K562 (cell line): Measurements from ENCODE around the gene RXFP1. TPM values are rescaled to one million over a fixed set of nuclear protein-coding genes. Genes with fewer than 3 reads are reported as not detected.

Experiments used
- ATAC-seq: fragments of 200-7000 bp; cut with Tn5 transposase; 3 replicates; pipeline ENCODE4 v1.9.1; 2020; ENCODE audit warnings: moderate library complexity
- BruUV-seq: library from RNA; stranded (reverse); fragments of 400-500 nt; replicated peaks from 2 replicates; lab custom pipeline; 2021; lab: Mats Ljungman, UMichigan
- CTCF ChIA-PET: fragments of 300-600 bp; formaldehyde crosslinking; extraction: SDS; loops from one replicate; lab custom pipeline; 2021; ENCODE audit warnings: low intra/inter-chr PET ratio; lab: Yijun Ruan, JAX
- POLR2A ChIA-PET: fragments of 300-600, 350-650 bp; sonication (Branson Sonifier 250); formaldehyde crosslinking; extraction: SDS; loops from one replicate; lab custom pipeline; 2021; ENCODE audit warnings: antibody characterized with exemption, inconsistent platforms; lab: Yijun Ruan, JAX
- DNase-seq, 4 experiments: peaks; one replicate each; pipeline versions ENCODE4 v3.0.0 to v3.0.0-alpha.2; 2011 to 2018; ENCODE audit warnings: low spot score in 3 of 4, mixed read lengths in 3 of 4; ENCODE audit errors: extremely low read depth in 1 of 4
- FAIRE-seq: peaks from 2 replicates; lab custom pipeline; 2011; peaks lifted over from hg19 to GRCh38; lab: Jason Lieb, UNC
- H2AFZ ChIP-seq: 2 replicates; pipeline ENCODE4 v1.6.0; 2011; ENCODE audit warnings: low read depth, low read length, control low read depth, inconsistent platforms
- H3K27ac ChIP-seq: fragments of 200-600 bp; 3 replicates; pipeline ENCODE4 v1.8.0; 2011; ENCODE audit warnings: low read depth, mild to moderate bottlenecking, control low read depth, inconsistent platforms, low read length, moderate library complexity, mixed read lengths; ENCODE audit errors: extremely low read depth
- H3K27me3 ChIP-seq, 2 experiments: fragments of 300-600 bp in 1 of 2; 2 replicates in 1 of 2; 3 replicates in 1 of 2; pipeline versions ENCODE4 v1.6.0 to v1.8.0; 2011; ENCODE audit warnings: inconsistent platforms in 2 of 2, low read length in 2 of 2, mild to moderate bottlenecking in 1 of 2, mixed read lengths in 1 of 2, moderate library complexity in 1 of 2; ENCODE audit not compliant: control insufficient read depth in 2 of 2, insufficient read depth in 2 of 2
- H3K36me3 ChIP-seq: fragments of 300-600 bp; 3 replicates; pipeline ENCODE4 v1.8.0; 2011; ENCODE audit warnings: mild to moderate bottlenecking, low read length, inconsistent platforms; ENCODE audit not compliant: control insufficient read depth, insufficient read depth
- H3K4me1 ChIP-seq, 2 experiments: fragments of 200-600 bp in 1 of 2; replicated peaks in 1 of 2; 2 replicates in 1 of 2; 3 replicates in 1 of 2; pipeline versions ENCODE4 v1.5.1 to v1.8.0; 2011; ENCODE audit warnings: inconsistent platforms in 2 of 2, low read length in 2 of 2, mild to moderate bottlenecking in 1 of 2, mixed read lengths in 1 of 2, moderate library complexity in 1 of 2; ENCODE audit not compliant: control insufficient read depth in 2 of 2, insufficient read depth in 2 of 2
- H3K4me2 ChIP-seq: 2 replicates; pipeline ENCODE4 v1.6.1; 2011; ENCODE audit warnings: low read length, control low read depth, inconsistent platforms, mixed read lengths; ENCODE audit not compliant: insufficient read depth
- H3K4me3 ChIP-seq: fragments of 200-600 bp; sonication (generic), shearing (Covaris generic); 2 replicates; pipeline ENCODE4 v1.5.1; 2016; ENCODE audit warnings: control low read depth, inconsistent platforms
- H3K79me2 ChIP-seq: fragments of 200-600 bp; 3 replicates; pipeline ENCODE4 v1.8.0; 2011; ENCODE audit warnings: low read length, inconsistent platforms; ENCODE audit not compliant: control insufficient read depth, insufficient read depth
- H3K9ac ChIP-seq, 2 experiments: 2 replicates each; pipeline versions ENCODE4 v1.6.0 to v1.6.1; 2011; ENCODE audit warnings: low read depth in 2 of 2, low read length in 2 of 2, control low read depth in 1 of 2, inconsistent platforms in 1 of 2, mild to moderate bottlenecking in 1 of 2, mixed read lengths in 1 of 2; ENCODE audit not compliant: insufficient read depth in 1 of 2
- H3K9me1 ChIP-seq: one replicate; pipeline ENCODE4 v1.6.0; 2011; ENCODE audit warnings: inconsistent platforms, mild to moderate bottlenecking, low read length, moderate library complexity; ENCODE audit not compliant: control insufficient read depth, insufficient read depth
- H3K9me3 ChIP-seq: replicated peaks from 2 replicates; pipeline ENCODE4 v1.5.1; 2011; ENCODE audit warnings: low read depth, low read length, inconsistent platforms; ENCODE audit not compliant: control insufficient read depth, insufficient read depth
- H4K20me1 ChIP-seq: replicated peaks from 2 replicates; pipeline ENCODE4 v1.6.1; 2011; ENCODE audit warnings: low read length, inconsistent platforms, mixed read lengths; ENCODE audit not compliant: control insufficient read depth, insufficient read depth
- CEBPZ ChIP-seq: fragments of 150-350 bp; IDR thresholded peaks from 2 replicates; pipeline ENCODE4 v1.6.1; 2014; ENCODE audit warnings: low read depth, mild to moderate bottlenecking, low read length, borderline replicate concordance
- FIP1L1 ChIP-seq: fragments of 200-400 bp; formaldehyde crosslinking; IDR thresholded peaks from 2 replicates; pipeline ENCODE4 v1.6.1; 2018; ENCODE audit warnings: mild to moderate bottlenecking, low read depth, low read length; ENCODE audit not compliant: poor library complexity, severe bottlenecking
- HMBOX1 ChIP-seq: sonication (generic); IDR thresholded peaks from 2 replicates; pipeline ENCODE4 v1.6.1; 2016
- HMG20B ChIP-seq: fragments of 250-450 bp; sonication (Bioruptor Pico); IDR thresholded peaks from 2 replicates; pipeline ENCODE4 v1.5.0; 2021; ENCODE audit warnings: mild to moderate bottlenecking
- HNRNPUL1 ChIP-seq: fragments of 200-400 bp; formaldehyde crosslinking; IDR thresholded peaks from 2 replicates; pipeline ENCODE4 v1.6.1; 2017; ENCODE audit warnings: low read length
- ID3 ChIP-seq, 2 experiments: fragments of 250-450 bp in 1 of 2; fragments of 450-650 bp in 1 of 2; sonication (Bioruptor Pico) in 1 of 2; IDR thresholded peaks; 2 replicates each; pipeline versions ENCODE4 v1.6.1 to v1.8.0; 2016 to 2021; ENCODE audit warnings: mild to moderate bottlenecking in 2 of 2, moderate library complexity in 2 of 2, missing compliant biosample characterization in 1 of 2, missing genetic modification characterization in 1 of 2
- MAFF ChIP-seq: IDR thresholded peaks from 2 replicates; pipeline ENCODE4 v1.6.1; 2012; ENCODE audit warnings: low read length, improper control_type of control experiment
- NR3C1 ChIP-seq: sonication (generic); formaldehyde crosslinking; IDR thresholded peaks from 2 replicates; pipeline ENCODE4 v1.8.1; 2022; ENCODE audit warnings: missing genetic modification reagents
- POU5F1 ChIP-seq: fragments of 150-350 bp; IDR thresholded peaks from 2 replicates; pipeline ENCODE4 v1.6.1; 2014; ENCODE audit warnings: borderline replicate concordance, low read length, low read depth, mild to moderate bottlenecking; ENCODE audit not compliant: partially characterized antibody
- PURB ChIP-seq: sonication (generic); formaldehyde crosslinking; IDR thresholded peaks from 2 replicates; pipeline ENCODE4 v1.9.0; 2021; ENCODE audit warnings: low read depth, mild to moderate bottlenecking, missing genetic modification reagents
- SMARCB1 ChIP-seq: IDR thresholded peaks from 2 replicates; pipeline ENCODE4 v1.6.1; 2011; ENCODE audit warnings: improper control_type of control experiment, low read depth; ENCODE audit not compliant: insufficient read length
- STAT5B ChIP-seq: fragments of 250-450 bp; sonication (Bioruptor Pico); IDR thresholded peaks from 2 replicates; pipeline ENCODE4 v1.8.0; 2021; ENCODE audit warnings: mild to moderate bottlenecking, inconsistent platforms
- U2AF1 ChIP-seq: fragments of 200-400 bp; formaldehyde crosslinking; optimal IDR thresholded peaks from 2 replicates; pipeline ENCODE3; 2017; ENCODE audit warnings: mild to moderate bottlenecking, low read depth, low read length, moderate library complexity
- ZNF239 ChIP-seq: fragments of 250-450 bp; sonication (Bioruptor Pico); IDR thresholded peaks from 2 replicates; pipeline ENCODE4 v1.4.0; 2020; ENCODE audit warnings: mild to moderate bottlenecking
- ZNF3 ChIP-seq: fragments of 250-450 bp; sonication (Bioruptor Pico); IDR thresholded peaks from 2 replicates; pipeline ENCODE4 v1.5.0; 2021; ENCODE audit warnings: mild to moderate bottlenecking, moderate library complexity
- ZNF311 ChIP-seq: fragments of 250-450 bp; sonication (Bioruptor Pico); IDR thresholded peaks from 2 replicates; pipeline ENCODE4 v1.4.0; 2020; ENCODE audit warnings: mild to moderate bottlenecking, moderate library complexity
- ZSCAN29 ChIP-seq: fragments of 450-650 bp; IDR thresholded peaks from 2 replicates; pipeline ENCODE4 v1.6.1; 2017
- WGBS: fragments of 100-300 bp; shearing (Covaris generic); methylation state at CpG from one replicate; pipeline ENCODE4 v1.1.6; 2016; ENCODE audit warnings: low coverage, mixed read lengths; ENCODE audit not compliant: insufficient coverage; ENCODE audit errors: missing lambda C conversion rate; 5-methylcytosine and 5-hydroxymethylcytosine counted together
- in situ Hi-C: fragments of 300-500 bp; cut with MboI; formaldehyde crosslinking; loops from 4 replicates; pipeline ENCODE4 v1.15.0; 2018; ENCODE audit warnings: inconsistent platforms, mixed read lengths
- intact Hi-C: fragments of 100-400 bp; cut with micrococcal nuclease; formaldehyde crosslinking; loops from 2 replicates; pipeline ENCODE4 v1.14.2; 2022
- polyA plus RNA-seq, 8 experiments: library from polyadenylated mRNA; depleted of rRNA in 4 of 8; stranded (reverse) in 5 of 8; unstranded in 3 of 8; fragments of >200 nt; fragmentation: Nextera tagmentation in 2 of 8; fragmentation: Illumina TruSeq in 1 of 8; extraction: Ambion mirVana in 2 of 8; extraction: Trizol in 1 of 8; gene quantifications; 2 replicates each; pipeline versions ENCODE4 v1.2.1 to v1.2.3, GENCODE V29; 2011 to 2014; ENCODE audit warnings: inconsistent platforms in 1 of 8, missing spikeins in 1 of 8
- total RNA-seq, 7 experiments: library from RNA; depleted of rRNA in 6 of 7; stranded (reverse); fragments of >200 nt in 6 of 7; fragmentation: Illumina TruSeq in 2 of 7; extraction: Trizol in 2 of 7; gene quantifications; 2 replicates each; pipeline versions ENCODE4 v1.2.1 to v1.2.3, GENCODE V29; 2011 to 2021; ENCODE audit warnings: low replicate concordance in 1 of 7

Gene RXFP1
- total and polyA plus RNA-seq, 9 of the 15 experiments (the other 6 are each of a cell fraction or from before 2014, with no cell fraction given) = 0.03 to 0.06 (median 0.04) TPM; not detected in 6

GRCh38 chr4:158670975-158671664 is 149.4 kb downstream of the RXFP1 start:
- H3K4me3 ChIP-seq = peak overlapping the region; percentile 92
- TSS peak; percentile 44 for BruUV-seq
- CTCF ChIA-PET = no interaction called here
- TF ChIP-seq HMG20B (CRISPR knock-in tag) = no peak
- no peak for TF ChIP-seq HNRNPUL1
- no peak for TF ChIP-seq ZNF3 (CRISPR knock-in tag)
- TF ChIP-seq FIP1L1 = no peak
- no peak for TF ChIP-seq ZSCAN29
- no peak for TF ChIP-seq PURB (CRISPR knock-in tag)
- TF ChIP-seq NR3C1 (CRISPR knock-in tag) = no peak
- no peak for TF ChIP-seq U2AF1
- no peak for TF ChIP-seq MAFF
- TF ChIP-seq CEBPZ = no peak
- no peak for TF ChIP-seq POU5F1
- no peak for TF ChIP-seq ZNF239
- no peak for TF ChIP-seq ZNF311 (CRISPR knock-in tag)
- no peak for TF ChIP-seq ID3 (CRISPR knock-in tag; IDR thresholded peaks at IDR 0.05)
- no peak for TF ChIP-seq ID3 (tag; IDR thresholded peaks at IDR 0.05)
- TF ChIP-seq SMARCB1 = no peak
- peak; percentile 8 for TF ChIP-seq HMBOX1
- no peak for TF ChIP-seq STAT5B (CRISPR knock-in tag)

More at GRCh38 chr4:158670975-158671664, 149.4 kb downstream of the RXFP1 start:
- Histone ChIP-seq H3K9me1 (no peaks in the 10 kb centered on the region), H3K9ac (peak overlapping the region; percentile 74 to 96), H3K79me2 (peaks cover 38% of the 10 kb centered on the region), H3K27ac (peak overlapping the region; percentile 81), H3K4me1 (peaks cover 9 to 16% of the 10 kb centered on the region in 2 experiments; a peak in 4 of 5 replicates), H3K4me2 (peak overlapping the region; percentile 91), H3K27me3 (no peaks in the 10 kb centered on the region), H4K20me1 (no peaks in the 10 kb centered on the region), H3K36me3 (peaks cover 10% of the 10 kb centered on the region; the same call in 2 of the 3 replicates), H2AFZ (peak overlapping the region; percentile 95), H3K9me3 (no peaks in the 10 kb centered on the region)
- ATAC-seq = peak; percentile 45
- intact Hi-C loops = loop anchor here (5.0 kb wide), 1 partner anchor 96 kb away; the partner anchor contains the start of gene FNIP2
- peak; percentile 65 for FAIRE-seq
- POLR2A ChIA-PET = interaction anchor here (0.6 to 0.7 kb wide), 2 partner anchors 491 to 536 kb away, joined by 3 read pairs; no protein-coding TSS in a partner anchor
- in situ Hi-C loops = no loop called here
- DNase-seq = peak; percentile 28 to 73 (median 36)
- WGBS = under 1% methylated on average over 27 of the region's 35 CpGs
